GM13976 (cell line): ENCODE data around the gene DACH2.

Experiments
- DNase-seq: peaks from one replicate; pipeline ENCODE4 v3.0.0; 2012; ENCODE audit warnings: low spot score
- in situ Hi-C: fragments of 300-500 bp; cut with MboI; formaldehyde crosslinking; loops from one replicate; pipeline ENCODE4 v1.12.0; 2022; ENCODE audit warnings: low sequenced_read_pairs, mixed read lengths, inconsistent platforms; ENCODE audit not compliant: unreplicated experiment
- TF ChIP-seq, protein P1 (sequence below): IDR thresholded peaks from 2 replicates; pipeline ENCODE4 v1.5.1; 2012; ENCODE audit warnings: borderline replicate concordance, mild to moderate bottlenecking; ENCODE audit not compliant: insufficient read depth; ENCODE audit errors: extremely low read depth, missing control alignments, control extremely low read depth

DACH2 gene

DNA sequence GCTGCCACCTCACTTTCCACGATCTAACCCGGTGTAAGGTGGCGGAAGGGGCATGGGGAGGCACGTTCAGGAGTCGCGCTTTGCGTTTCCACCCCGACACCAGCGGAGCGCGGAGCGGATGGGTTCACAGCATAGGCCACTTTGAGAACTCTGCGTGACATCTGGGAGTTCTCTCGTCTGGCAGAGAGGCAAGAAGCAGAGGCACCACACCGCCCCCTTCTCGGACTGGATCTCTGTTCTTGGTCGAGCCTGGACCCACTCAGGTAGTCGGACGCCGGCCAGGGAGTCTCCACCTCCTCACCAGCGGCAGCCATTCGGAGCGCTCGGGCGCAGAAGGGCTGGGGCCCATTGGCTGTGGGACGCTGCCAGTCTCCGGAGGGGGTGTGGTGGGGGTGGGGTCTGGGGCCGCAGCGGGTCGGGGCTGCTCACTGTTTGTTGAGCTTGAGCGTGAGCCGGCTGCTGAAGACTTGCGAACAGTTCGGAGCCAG lies at the start of gene DACH2:
Gene DACH2, plus strand, starts transcription at position 428 of the 488 bp plus-strand sequence.
- TF ChIP-seq, protein P1, sequence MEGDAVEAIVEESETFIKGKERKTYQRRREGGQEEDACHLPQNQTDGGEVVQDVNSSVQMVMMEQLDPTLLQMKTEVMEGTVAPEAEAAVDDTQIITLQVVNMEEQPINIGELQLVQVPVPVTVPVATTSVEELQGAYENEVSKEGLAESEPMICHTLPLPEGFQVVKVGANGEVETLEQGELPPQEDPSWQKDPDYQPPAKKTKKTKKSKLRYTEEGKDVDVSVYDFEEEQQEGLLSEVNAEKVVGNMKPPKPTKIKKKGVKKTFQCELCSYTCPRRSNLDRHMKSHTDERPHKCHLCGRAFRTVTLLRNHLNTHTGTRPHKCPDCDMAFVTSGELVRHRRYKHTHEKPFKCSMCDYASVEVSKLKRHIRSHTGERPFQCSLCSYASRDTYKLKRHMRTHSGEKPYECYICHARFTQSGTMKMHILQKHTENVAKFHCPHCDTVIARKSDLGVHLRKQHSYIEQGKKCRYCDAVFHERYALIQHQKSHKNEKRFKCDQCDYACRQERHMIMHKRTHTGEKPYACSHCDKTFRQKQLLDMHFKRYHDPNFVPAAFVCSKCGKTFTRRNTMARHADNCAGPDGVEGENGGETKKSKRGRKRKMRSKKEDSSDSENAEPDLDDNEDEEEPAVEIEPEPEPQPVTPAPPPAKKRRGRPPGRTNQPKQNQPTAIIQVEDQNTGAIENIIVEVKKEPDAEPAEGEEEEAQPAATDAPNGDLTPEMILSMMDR: no peak
- in situ Hi-C loops: no loop called here
- DNase-seq: peak; percentile 64

DNA sequence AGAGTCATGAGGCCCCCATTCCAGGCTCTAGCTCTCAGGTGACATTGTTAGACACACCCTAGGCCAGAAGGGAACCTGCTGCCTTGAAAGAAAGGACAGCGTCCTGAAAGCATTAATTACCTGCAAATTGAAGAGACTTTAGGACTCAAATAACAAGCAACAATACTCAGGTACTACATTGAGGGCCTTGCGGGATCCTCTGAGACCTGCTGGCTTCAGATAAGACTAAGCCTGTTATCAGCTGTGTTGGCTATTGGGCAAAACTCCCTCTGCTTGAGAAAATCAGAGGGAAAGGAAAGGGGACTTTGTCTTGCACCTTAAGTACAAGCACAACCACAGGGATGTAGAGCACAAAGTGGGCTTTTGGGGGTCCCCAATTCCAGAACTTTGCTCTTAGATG lies 45.9 kb upstream of the DACH2 start:
- TF ChIP-seq, protein P1: no peak
- no peak for DNase-seq
- in situ Hi-C loops: no loop called here

DNA sequence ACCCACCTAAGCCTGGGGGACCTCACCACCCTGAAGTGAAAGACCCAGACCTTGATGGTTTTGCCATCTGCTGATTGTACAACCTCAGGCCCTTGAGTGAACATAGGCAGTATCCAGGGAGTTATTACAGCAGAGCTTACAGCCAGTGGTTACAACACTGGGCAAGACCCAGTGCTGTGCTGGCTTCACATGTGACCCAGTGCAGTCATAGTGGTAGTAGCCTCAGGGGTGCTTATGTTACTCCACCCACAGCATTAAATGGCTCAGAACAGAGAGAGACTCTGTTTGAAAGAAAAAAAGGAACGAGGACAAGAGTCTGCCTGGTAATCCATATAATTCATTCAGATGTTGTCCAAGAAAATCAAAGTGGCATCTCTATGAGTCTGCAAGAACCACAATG lies 45.2 kb upstream of the DACH2 start:
- no peak for DNase-seq
- TF ChIP-seq, protein P1: no peak
- in situ Hi-C loops: no loop called here

DNA sequence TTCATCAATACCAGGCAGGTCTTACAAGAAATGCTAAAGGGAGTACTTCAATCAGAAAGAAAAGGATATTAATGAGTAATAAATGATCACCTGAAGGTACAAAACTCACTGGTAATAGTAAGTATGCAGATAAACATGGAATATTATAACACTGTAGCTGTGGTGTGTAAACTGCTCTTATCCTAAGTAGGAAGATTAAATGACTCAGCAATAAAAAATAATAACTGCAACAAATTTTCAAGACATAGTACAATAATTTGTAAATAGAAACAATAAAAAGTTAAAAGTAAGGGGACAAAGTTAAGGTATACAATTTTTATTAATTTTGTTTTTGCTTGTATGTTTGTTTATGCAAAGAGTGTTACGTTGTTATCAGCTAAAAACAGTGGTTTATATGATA lies 43.7 kb upstream of the DACH2 start:
- DNase-seq: no peak
- TF ChIP-seq, protein P1: no peak
- in situ Hi-C loops: no loop called here

DNA sequence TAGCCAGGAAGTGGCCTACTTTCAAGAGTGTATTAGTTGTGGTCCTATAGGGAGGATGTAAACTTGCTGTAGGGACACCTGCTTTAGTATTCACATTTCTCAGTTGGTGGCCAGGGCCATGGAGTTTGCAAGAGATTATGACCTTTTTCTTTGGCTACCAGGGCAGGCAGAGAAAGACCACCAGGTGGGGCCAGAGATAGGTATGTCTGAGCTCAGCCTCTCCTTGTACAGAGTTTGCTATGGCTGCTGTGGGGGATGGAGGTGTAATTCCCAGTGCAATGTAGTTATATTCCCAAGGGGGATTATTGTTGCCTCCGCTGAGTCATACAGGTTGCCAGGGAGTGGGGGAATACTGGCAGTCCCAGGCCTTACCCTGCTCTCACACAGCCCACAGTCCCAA lies 26.3 kb upstream of the DACH2 start:
- in situ Hi-C loops: no loop called here
- TF ChIP-seq, protein P1: no peak
- DNase-seq: no peak

DNA sequence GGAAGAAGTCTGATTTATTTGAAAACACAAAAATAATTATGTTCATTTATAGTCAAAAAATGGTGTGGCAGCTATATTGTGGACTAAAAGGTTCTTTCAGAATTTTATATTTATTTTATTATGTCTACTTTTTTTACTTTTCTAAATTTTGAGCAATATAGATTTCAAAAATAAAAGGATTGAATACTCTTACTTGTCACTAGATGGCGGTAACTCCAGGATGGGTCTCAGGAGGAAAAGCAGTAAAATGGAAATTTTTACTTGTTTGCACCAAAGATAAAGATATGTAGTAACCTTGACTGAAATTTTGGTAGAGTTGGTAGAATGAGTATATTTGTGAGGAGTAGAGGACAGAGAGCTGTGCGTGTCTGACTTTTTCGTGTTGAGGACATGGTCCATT lies 14.5 kb upstream of the DACH2 start:
- in situ Hi-C loops: no loop called here
- no peak for DNase-seq
- TF ChIP-seq, protein P1: peak; percentile 25

DNA sequence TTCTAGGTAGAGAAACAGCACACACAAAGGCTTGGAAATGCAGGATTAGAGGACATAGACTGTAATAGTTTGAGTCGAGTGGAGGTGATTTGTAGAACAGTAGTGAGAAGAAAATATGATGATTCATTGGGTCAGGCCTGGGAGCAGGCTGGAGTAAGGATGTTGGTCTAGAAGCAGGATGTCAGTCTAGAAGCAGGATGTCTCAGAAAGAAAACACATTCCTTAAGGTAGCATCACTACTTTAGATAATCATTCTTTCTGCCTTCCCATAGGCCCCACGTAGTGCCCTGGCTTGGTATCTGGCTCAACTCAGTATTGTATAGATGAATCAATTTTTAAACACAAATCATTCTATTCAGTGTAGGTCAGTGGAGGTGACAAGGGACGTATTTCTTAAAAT lies 11.2 kb upstream of the DACH2 start:
- in situ Hi-C loops: no loop called here

More for the DNA sequence above, 11.2 kb upstream of the DACH2 start:
- TF ChIP-seq, protein P1: no peak
- no peak for DNase-seq
